Body of pancreas (tissue), 4 donors: ENCODE data around the gene RPL6. TPM values are rescaled to one million over a fixed set of nuclear protein-coding genes. Genes with fewer than 3 reads are reported as not detected.

Experiments used
- ATAC-seq: fragments of 150-250 bp; one replicate; pipeline ENCODE4 v1.9.1; 2016
- DNase-seq, 4 donors: peaks; one replicate each; pipeline ENCODE4 v3.0.0-alpha.2; 2019
- H3K27ac ChIP-seq, 4 donors: fragments of 200-600 bp; sonication (generic); 1 replicate in 3 of 4; 2 replicates in 1 of 4; pipeline versions ENCODE4 v1.5.1 to v1.6.1; 2016 to 2019; ENCODE audit warnings: mild to moderate bottlenecking in 1 of 4, mixed read lengths in 1 of 4, moderate library complexity in 1 of 4
- H3K27me3 ChIP-seq, 2 donors: fragments of 200-600 bp; sonication (generic); one replicate each; pipeline ENCODE4 v1.6.0; 2016; ENCODE audit warnings: mild to moderate bottlenecking in 1 of 2
- H3K36me3 ChIP-seq, 2 donors: fragments of 200-600 bp; sonication (generic); replicated peaks in 1 of 2; 2 replicates each; pipeline ENCODE4 v1.5.1; 2016; ENCODE audit warnings: low read depth in 2 of 2; ENCODE audit not compliant: insufficient read depth in 1 of 2
- H3K4me1 ChIP-seq: fragments of 200-600 bp; sonication (generic); one replicate; pipeline ENCODE4 v1.6.0; 2016
- H3K4me3 ChIP-seq, 2 donors: fragments of 200-600 bp; sonication (generic); 1 replicate in 1 of 2; 2 replicates in 1 of 2; pipeline ENCODE4 v1.5.1; 2016 to 2019
- H3K9me3 ChIP-seq, 3 donors: fragments of 200-600 bp; sonication (generic); 1 replicate in 2 of 3; 2 replicates in 1 of 3; pipeline ENCODE4 v1.5.1; 2016
- POLR2A ChIP-seq, 3 donors: fragments of 450-650 bp; IDR thresholded peaks; one replicate each; pipeline ENCODE4 v1.6.1; 2016; ENCODE audit warnings: antibody characterized with exemption in 3 of 3, mild to moderate bottlenecking in 2 of 3
- WGBS, 2 donors: methylation state at CpG; one replicate each; pipeline ENCODE4 v1.1.5; 2017; 5-methylcytosine and 5-hydroxymethylcytosine counted together
- intact Hi-C: fragments of 100-400 bp; cut with DNase I; formaldehyde crosslinking; loops from one replicate; pipeline ENCODE4 v1.15.1; 2023
- total RNA-seq, 2 donors: library from RNA; depleted of rRNA; stranded (reverse); fragments of >200 nt; gene quantifications; one replicate each; pipeline ENCODE4 v1.1.0, GENCODE V29; 2016
- TF ChIP-seq, protein P1 (sequence below), 7 experiments: fragments of 450-650 bp in 4 of 7; fragments of 200-600 bp in 3 of 7; sonication (generic) in 3 of 7; IDR thresholded peaks; one replicate each; pipeline ENCODE4 v1.5.1; 2016 to 2019; ENCODE audit warnings: antibody characterized with exemption in 7 of 7

The RPL6 gene
- total RNA-seq, 2 donors from 2014 or later = 864 to 931 TPM

DNA sequence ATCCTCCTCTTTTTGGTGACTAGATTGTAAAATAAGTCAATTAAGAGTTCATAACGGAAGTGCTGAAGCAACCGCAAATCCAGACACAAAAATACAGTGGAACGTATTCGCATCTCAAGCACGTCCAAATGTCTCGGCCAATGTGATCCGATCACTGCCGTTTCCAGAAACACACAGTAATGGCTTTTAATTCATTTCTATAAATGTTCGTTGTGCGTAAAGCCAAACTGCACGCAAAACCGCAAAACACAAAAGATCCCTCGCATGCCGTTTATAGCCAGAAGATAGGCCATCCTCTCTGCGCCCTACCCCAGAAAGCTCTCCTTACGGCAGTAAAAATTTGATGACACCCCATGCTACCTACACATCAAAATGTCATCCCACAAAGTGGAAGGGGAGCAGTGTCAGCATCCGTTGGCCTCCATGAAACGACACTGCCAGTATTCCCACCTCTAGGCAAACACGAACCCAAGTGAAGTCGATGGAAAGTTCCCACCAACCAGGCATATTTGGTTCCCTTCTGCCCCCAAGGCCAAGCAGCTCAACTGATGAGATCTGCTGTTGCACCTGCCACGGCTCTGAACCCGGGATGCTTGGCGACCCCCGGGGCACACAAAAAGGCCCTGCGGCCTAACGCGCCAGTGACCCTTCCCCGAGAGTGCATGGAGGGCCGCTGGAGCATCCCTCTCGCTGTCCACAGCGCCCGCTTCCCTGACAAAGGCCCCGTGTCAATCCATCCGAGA lies 28.6 kb downstream of the RPL6 start:
- no peaks in the 10 kb centered on the region for H3K27me3 ChIP-seq
- H3K4me3 ChIP-seq = peak overlapping the region; percentile 17 to 88
- ATAC-seq = no peak
- no peaks in the 10 kb centered on the region for H3K36me3 ChIP-seq
- TF ChIP-seq, protein P1, sequence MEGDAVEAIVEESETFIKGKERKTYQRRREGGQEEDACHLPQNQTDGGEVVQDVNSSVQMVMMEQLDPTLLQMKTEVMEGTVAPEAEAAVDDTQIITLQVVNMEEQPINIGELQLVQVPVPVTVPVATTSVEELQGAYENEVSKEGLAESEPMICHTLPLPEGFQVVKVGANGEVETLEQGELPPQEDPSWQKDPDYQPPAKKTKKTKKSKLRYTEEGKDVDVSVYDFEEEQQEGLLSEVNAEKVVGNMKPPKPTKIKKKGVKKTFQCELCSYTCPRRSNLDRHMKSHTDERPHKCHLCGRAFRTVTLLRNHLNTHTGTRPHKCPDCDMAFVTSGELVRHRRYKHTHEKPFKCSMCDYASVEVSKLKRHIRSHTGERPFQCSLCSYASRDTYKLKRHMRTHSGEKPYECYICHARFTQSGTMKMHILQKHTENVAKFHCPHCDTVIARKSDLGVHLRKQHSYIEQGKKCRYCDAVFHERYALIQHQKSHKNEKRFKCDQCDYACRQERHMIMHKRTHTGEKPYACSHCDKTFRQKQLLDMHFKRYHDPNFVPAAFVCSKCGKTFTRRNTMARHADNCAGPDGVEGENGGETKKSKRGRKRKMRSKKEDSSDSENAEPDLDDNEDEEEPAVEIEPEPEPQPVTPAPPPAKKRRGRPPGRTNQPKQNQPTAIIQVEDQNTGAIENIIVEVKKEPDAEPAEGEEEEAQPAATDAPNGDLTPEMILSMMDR (IDR thresholded peaks at IDR 0.05) = no peak
- TF ChIP-seq POLR2A (IDR thresholded peaks at IDR 0.05) = no peak
- peaks cover 20% of the 10 kb centered on the region for H3K4me1 ChIP-seq
- H3K9me3 ChIP-seq = no peaks in the 10 kb centered on the region
- H3K27ac ChIP-seq = peak overlapping the region in 3 of 4 donors; percentile 72 to 88 (median 85)
- intact Hi-C loops = loop anchor here (10.0 kb wide), 1 partner anchor 186 kb away; no protein-coding TSS in a partner anchor
- WGBS, 2 donors = 44 to 65% methylated on average over 23 to 34 of the region's 34 CpGs
- no peak for DNase-seq

DNA sequence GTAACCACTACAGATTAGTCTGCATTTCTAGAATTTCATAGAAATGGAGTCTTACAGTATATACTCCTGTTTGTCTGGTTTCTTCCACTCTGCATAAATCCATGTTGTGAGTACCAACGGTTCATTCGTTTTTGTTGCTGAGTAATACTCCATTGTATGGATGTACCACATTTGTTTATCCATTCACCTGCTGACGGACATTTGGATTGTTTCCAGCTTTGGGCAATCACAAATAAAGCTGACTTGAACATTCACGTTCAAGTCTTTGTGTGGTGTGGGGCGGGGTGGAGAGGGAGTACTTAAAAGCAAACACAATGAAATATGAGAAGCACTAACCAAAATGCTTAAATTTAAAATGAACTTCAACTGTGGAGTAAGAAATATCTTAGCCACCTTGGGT lies 34.3 kb downstream of the RPL6 start:
- Histone ChIP-seq H3K27ac (no peak overlapping the region), H3K36me3 (no peaks in the 10 kb centered on the region), H3K4me3 (no peak overlapping the region), H3K27me3 (no peaks in the 10 kb centered on the region), H3K9me3 (no peaks in the 10 kb centered on the region), H3K4me1 (peaks cover 18% of the 10 kb centered on the region)
- intact Hi-C loops = no loop called here
- ATAC-seq (no peak), DNase-seq (no peak)
- WGBS, 2 donors = 69 to 72% methylated on average over 5 of the region's 5 CpGs
- TF ChIP-seq, protein P1 (IDR thresholded peaks at IDR 0.05) = no peak
- TF ChIP-seq POLR2A (IDR thresholded peaks at IDR 0.05) = no peak

DNA sequence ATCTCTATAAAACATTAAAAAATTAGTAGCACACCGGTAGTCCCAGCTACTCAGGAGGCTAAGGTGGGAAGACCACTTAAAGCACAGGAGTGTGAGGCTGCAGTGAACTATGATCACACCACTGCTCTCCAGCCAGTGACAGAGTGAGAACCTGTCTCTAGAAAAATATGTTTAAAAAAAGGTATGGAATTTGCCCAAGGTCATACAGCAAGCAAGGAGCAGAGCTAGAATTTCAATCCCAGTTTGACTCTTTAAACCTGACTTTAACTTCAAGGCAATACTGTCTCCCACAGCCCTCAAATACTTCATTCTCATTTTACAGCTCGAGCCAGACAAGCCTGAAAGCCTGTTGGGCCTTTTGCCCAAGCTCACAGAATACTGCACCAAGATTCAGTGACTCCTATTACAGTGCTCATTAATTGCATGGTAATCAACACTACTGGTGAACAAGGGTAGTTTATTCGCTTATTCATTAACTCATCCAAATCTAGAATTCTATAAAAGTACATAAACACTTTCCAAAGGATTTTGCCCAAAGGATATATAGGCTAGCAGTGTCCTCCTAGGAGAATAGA lies 35.2 kb downstream of the RPL6 start:
- H3K27ac ChIP-seq = no peak overlapping the region
- intact Hi-C loops = no loop called here
- H3K4me3 ChIP-seq = no peak overlapping the region

DNA sequence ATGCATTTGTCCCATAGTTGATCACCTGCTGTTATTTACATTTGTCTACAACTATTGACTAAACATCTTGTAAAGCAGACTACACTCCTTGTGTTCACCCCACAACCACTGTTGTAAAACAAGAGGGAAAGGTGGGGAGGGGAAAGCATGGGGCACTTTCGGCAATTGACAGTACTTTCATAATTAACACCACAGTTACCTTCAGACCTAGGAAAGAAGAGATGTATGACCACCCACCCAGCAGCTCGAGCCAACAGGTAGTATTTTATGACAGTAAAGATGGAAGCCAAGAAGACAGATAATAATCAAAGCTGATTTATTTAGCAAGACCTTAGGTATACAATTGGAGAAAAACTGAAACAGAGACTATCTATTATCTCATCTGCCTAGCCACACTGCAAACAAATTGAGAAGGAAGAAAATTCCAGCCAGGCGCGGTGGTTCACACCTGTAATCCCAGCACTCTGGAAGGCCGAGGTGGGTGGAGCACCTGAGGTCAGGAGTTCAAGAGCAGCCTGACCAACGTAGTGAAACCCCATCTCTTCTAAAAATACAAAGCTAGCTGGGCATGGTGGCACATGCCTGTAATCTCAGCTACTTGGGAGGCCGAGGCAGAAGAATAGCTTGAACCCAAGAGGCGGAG lies 38.4 kb downstream of the RPL6 start:
- Histone ChIP-seq H3K9me3 (no peaks in the 10 kb centered on the region), H3K27me3 (no peaks in the 10 kb centered on the region), H3K4me1 (peaks cover 15% of the 10 kb centered on the region), H3K27ac (no peak overlapping the region), H3K36me3 (no peaks in the 10 kb centered on the region), H3K4me3 (no peak overlapping the region)
- no peak for DNase-seq
- intact Hi-C loops = no loop called here
- TF ChIP-seq, protein P1 (IDR thresholded peaks at IDR 0.05) = no peak
- TF ChIP-seq POLR2A (IDR thresholded peaks at IDR 0.05) = no peak
- 53 to 62% methylated on average over 8 of the region's 8 CpGs for WGBS, 2 donors
- no peak for ATAC-seq

More for the DNA sequence above, 35.2 kb downstream of the RPL6 start:
- 67 to 85% methylated on average over 3 of the region's 3 CpGs for WGBS, 2 donors
- TF ChIP-seq, protein P1 (IDR thresholded peaks at IDR 0.05) = no peak
- no peak for TF ChIP-seq POLR2A (IDR thresholded peaks at IDR 0.05)
- Histone ChIP-seq H3K9me3 (no peaks in the 10 kb centered on the region), H3K36me3 (no peaks in the 10 kb centered on the region), H3K4me1 (peaks cover 15% of the 10 kb centered on the region), H3K27me3 (no peaks in the 10 kb centered on the region)
- DNase-seq = no peak
- no peak for ATAC-seq
